WTC11 (cell line): ENCODE data around the gene DMKN. TPM values are rescaled to one million over a fixed set of nuclear protein-coding genes. Genes with fewer than 3 reads are reported as not detected.

Experiments
- ATAC-seq: fragments of 200-7000 bp; cut with Tn5 transposase; 2 replicates; pipeline ENCODE4 v1.10.0; 2021; ENCODE audit warnings: mild to moderate bottlenecking, moderate library complexity
- CTCF ChIA-PET: fragments of 300-600 bp; sonication (Branson Sonifier 250); formaldehyde crosslinking; loops from one replicate; lab custom pipeline; 2021; ENCODE audit warnings: antibody characterized with exemption; lab: Charles Lee
- POLR2A ChIA-PET: fragments of 350-600 bp; sonication (Branson Sonifier 250); formaldehyde crosslinking; loops from one replicate; lab custom pipeline; 2021; ENCODE audit warnings: antibody characterized with exemption; lab: Charles Lee
- DNase-seq: peaks from one replicate; pipeline ENCODE4 v3.0.0; 2021; ENCODE audit warnings: low spot score
- H3K27ac Mint-ChIP-seq: 2 replicates; pipeline ENCODE4 v1.8.0; 2021; ENCODE audit warnings: mixed read lengths
- H3K27me3 Mint-ChIP-seq: 2 replicates; pipeline ENCODE4 v1.8.0; 2021; ENCODE audit warnings: low read depth, mild to moderate bottlenecking, moderate library complexity, mixed read lengths
- H3K36me3 Mint-ChIP-seq: 2 replicates; pipeline ENCODE4 v1.8.0; 2021; ENCODE audit warnings: mixed read lengths
- H3K4me1 Mint-ChIP-seq: 2 replicates; pipeline ENCODE4 v1.8.0; 2022; ENCODE audit warnings: mixed read lengths
- H3K4me3 Mint-ChIP-seq: 2 replicates; pipeline ENCODE4 v1.8.0; 2021; ENCODE audit warnings: mild to moderate bottlenecking, moderate library complexity, mixed read lengths
- H3K9me3 Mint-ChIP-seq: 2 replicates; pipeline ENCODE4 v1.8.0; 2021; ENCODE audit warnings: mixed read lengths
- AFF4 ChIP-seq: sonication (generic); formaldehyde crosslinking; IDR thresholded peaks from 2 replicates; pipeline ENCODE4 v1.8.1; 2023; ENCODE audit warnings: mild to moderate bottlenecking, missing genetic modification reagents, borderline replicate concordance
- ATF1 ChIP-seq: sonication (generic); formaldehyde crosslinking; IDR thresholded peaks from 2 replicates; pipeline ENCODE4 v1.8.1; 2023; ENCODE audit warnings: mild to moderate bottlenecking, moderate library complexity, missing genetic modification reagents
- CDX4 ChIP-seq: fragments of 250-450 bp; sonication (Bioruptor Pico); IDR thresholded peaks from 2 replicates; pipeline ENCODE4 v1.9.0; 2021; ENCODE audit warnings: moderate library complexity, mild to moderate bottlenecking, inconsistent platforms, borderline replicate concordance
- E2F5 ChIP-seq: sonication (generic); formaldehyde crosslinking; IDR thresholded peaks from 2 replicates; pipeline ENCODE4 v1.8.1; 2022; ENCODE audit warnings: mild to moderate bottlenecking, moderate library complexity, missing genetic modification reagents
- GABPB1 ChIP-seq: sonication (generic); formaldehyde crosslinking; IDR thresholded peaks from 2 replicates; pipeline ENCODE4 v1.8.1; 2023; ENCODE audit warnings: mild to moderate bottlenecking, missing genetic modification reagents
- MLX ChIP-seq: sonication (generic); formaldehyde crosslinking; IDR thresholded peaks from 2 replicates; pipeline ENCODE4 v1.8.1; 2023; ENCODE audit warnings: mild to moderate bottlenecking, missing genetic modification reagents, moderate library complexity
- NFYB ChIP-seq: sonication (generic); formaldehyde crosslinking; conservative IDR thresholded peaks from 2 replicates; pipeline ENCODE4 v1.8.0; 2022; ENCODE audit warnings: low read depth, missing genetic modification reagents
- NR2C2 ChIP-seq: sonication (generic); formaldehyde crosslinking; IDR thresholded peaks from 2 replicates; pipeline ENCODE4 v1.8.0; 2022; ENCODE audit warnings: mild to moderate bottlenecking, missing genetic modification reagents
- USF1 ChIP-seq: sonication (generic); formaldehyde crosslinking; IDR thresholded peaks from 2 replicates; pipeline ENCODE4 v1.8.0; 2022; ENCODE audit warnings: mild to moderate bottlenecking, missing genetic modification reagents
- ZBTB21 ChIP-seq: sonication (generic); formaldehyde crosslinking; IDR thresholded peaks from 2 replicates; pipeline ENCODE4 v1.8.1; 2023; ENCODE audit warnings: mild to moderate bottlenecking, missing genetic modification reagents, borderline replicate concordance
- ZNF138 ChIP-seq: sonication (generic); formaldehyde crosslinking; conservative IDR thresholded peaks from 2 replicates; pipeline ENCODE4 v1.8.1; 2022; ENCODE audit warnings: mild to moderate bottlenecking, moderate library complexity, missing genetic modification reagents
- ZNF219 ChIP-seq: sonication (generic); formaldehyde crosslinking; IDR thresholded peaks from 2 replicates; pipeline ENCODE4 v1.8.0; 2023; ENCODE audit warnings: missing genetic modification reagents, mild to moderate bottlenecking, borderline replicate concordance
- ZNF263 ChIP-seq: sonication (generic); formaldehyde crosslinking; IDR thresholded peaks from 2 replicates; pipeline ENCODE4 v1.8.1; 2022; ENCODE audit warnings: low read depth, mild to moderate bottlenecking, moderate library complexity, missing genetic modification reagents
- ZNF281 ChIP-seq: sonication (generic); formaldehyde crosslinking; IDR thresholded peaks from 2 replicates; pipeline ENCODE4 v1.8.0; 2023; ENCODE audit warnings: mild to moderate bottlenecking, missing genetic modification reagents
- ZNF396 ChIP-seq: fragments of 250-450 bp; sonication (Bioruptor Pico); IDR thresholded peaks from 2 replicates; pipeline ENCODE4 v1.8.0; 2021; ENCODE audit warnings: mild to moderate bottlenecking, moderate library complexity, borderline replicate concordance
- ZNF423 ChIP-seq: fragments of 250-450 bp; sonication (Bioruptor Pico); IDR thresholded peaks from 2 replicates; pipeline ENCODE4 v2.1.2; 2022; ENCODE audit warnings: mild to moderate bottlenecking, moderate library complexity
- ZNF425 ChIP-seq: fragments of 250-450 bp; sonication (Bioruptor Pico); conservative IDR thresholded peaks from 2 replicates; pipeline ENCODE4 v1.9.0; 2021; ENCODE audit warnings: mild to moderate bottlenecking
- ZNF512 ChIP-seq: sonication (generic); formaldehyde crosslinking; IDR thresholded peaks from 2 replicates; pipeline ENCODE4 v1.8.1; 2022; ENCODE audit warnings: missing genetic modification reagents, borderline replicate concordance
- total RNA-seq: library from RNA; stranded (reverse); gene quantifications from 3 replicates; pipeline ENCODE4 v1.2.3, GENCODE V29; 2021

The DMKN gene
- total RNA-seq, 1 experiment from 2014 or later, result 285 TPM

- TF ChIP-seq ZNF281 (CRISPR knock-in tag) (no peak), GABPB1 (CRISPR knock-in tag) (no peak), E2F5 (no peak), MLX (CRISPR knock-in tag) (no peak), ZNF425 (no peak)
These were observed 52.4 kb downstream of the DMKN start (continued) for GRCh38 chr19:35461060-35461459.

- Mint-ChIP-seq H3K4me3 (no peak overlapping the region), H3K27ac (peak overlapping the region; percentile 64; the same call in 1 of the 2 replicates), H3K27me3 (no peaks in the 10 kb centered on the region; the same call in 1 of the 2 replicates), H3K36me3 (no peaks in the 10 kb centered on the region), H3K4me1 (peaks cover 3% of the 10 kb centered on the region; the same call in 1 of the 2 replicates), H3K9me3 (no peaks in the 10 kb centered on the region)
- ATAC-seq, result no peak
- TF ChIP-seq ZNF263 (CRISPR knock-in tag) (no peak), ZNF219 (CRISPR knock-in tag) (no peak)
- ChIA-PET POLR2A (no interaction called here), CTCF (interaction anchor here (0.7 to 1.5 kb wide), 3 partner anchors 8 to 224 kb away, joined by 3 to 4 read pairs (median 4); no protein-coding TSS in a partner anchor)
- DNase-seq, result no peak
These were observed 52.8 kb downstream of the DMKN start for GRCh38 chr19:35460608-35461007.

- no peak for DNase-seq
- ChIA-PET CTCF (interaction anchor here (0.7 to 1.5 kb wide), 3 partner anchors 9 to 115 kb away, joined by 3 to 4 read pairs (median 3); no protein-coding TSS in a partner anchor), POLR2A (no interaction called here)
- Mint-ChIP-seq H3K36me3 (no peaks in the 10 kb centered on the region), H3K4me1 (peaks cover 3% of the 10 kb centered on the region; the same call in 1 of the 2 replicates), H3K4me3 (no peak overlapping the region), H3K9me3 (no peaks in the 10 kb centered on the region), H3K27ac (no peak overlapping the region), H3K27me3 (no peaks in the 10 kb centered on the region; the same call in 1 of the 2 replicates)
- TF ChIP-seq ZBTB21 (CRISPR knock-in tag), result no peak
- TF ChIP-seq ZNF138, result no peak
- TF ChIP-seq ZNF512 (CRISPR knock-in tag), result no peak
- no peak for TF ChIP-seq CDX4 (CRISPR knock-in tag)
- no peak for TF ChIP-seq NR2C2 (CRISPR knock-in tag)
- no peak for TF ChIP-seq AFF4 (CRISPR knock-in tag)
- no peak for TF ChIP-seq USF1
- TF ChIP-seq ZNF396 (CRISPR knock-in tag), result no peak
- TF ChIP-seq ATF1, result no peak
- no peak for TF ChIP-seq NFYB (CRISPR knock-in tag)
- TF ChIP-seq ZNF423, result no peak
- ATAC-seq, result no peak
These were observed 53.9 kb downstream of the DMKN start for GRCh38 chr19:35459414-35460082.
